DMS153 (cell line): Measurements from ENCODE around the gene ABTB2.

ENCODE experiments used
- DNase-seq: peaks from one replicate; lab custom pipeline; 2025; lab: John Stamatoyannopoulos, UW

Gene ABTB2

DNA sequence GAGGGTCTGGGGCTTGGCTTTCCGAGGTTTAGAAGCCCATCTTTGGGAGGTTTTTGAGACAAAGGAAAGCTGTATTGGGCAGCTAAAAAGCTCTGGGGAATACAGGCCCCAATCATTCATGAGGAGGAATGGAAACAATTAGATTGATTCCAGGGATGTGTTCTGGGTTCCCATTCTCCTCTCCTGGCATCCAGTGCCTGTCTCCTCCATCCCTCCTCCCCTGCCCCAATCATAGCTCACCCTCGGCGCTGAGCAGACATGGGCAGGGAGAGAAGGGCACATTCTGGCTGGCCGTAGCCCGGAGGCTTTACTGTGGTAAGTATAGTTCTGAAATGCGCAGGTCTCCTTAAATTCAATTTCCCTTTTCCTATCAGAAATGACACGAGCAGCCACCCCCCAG, 42.4 kb downstream of the ABTB2 start:
- DNase-seq: no peak

GRCh38 chr11:34314936-34315335, 42.9 kb downstream of the ABTB2 start:
- DNase-seq: no peak

DNA sequence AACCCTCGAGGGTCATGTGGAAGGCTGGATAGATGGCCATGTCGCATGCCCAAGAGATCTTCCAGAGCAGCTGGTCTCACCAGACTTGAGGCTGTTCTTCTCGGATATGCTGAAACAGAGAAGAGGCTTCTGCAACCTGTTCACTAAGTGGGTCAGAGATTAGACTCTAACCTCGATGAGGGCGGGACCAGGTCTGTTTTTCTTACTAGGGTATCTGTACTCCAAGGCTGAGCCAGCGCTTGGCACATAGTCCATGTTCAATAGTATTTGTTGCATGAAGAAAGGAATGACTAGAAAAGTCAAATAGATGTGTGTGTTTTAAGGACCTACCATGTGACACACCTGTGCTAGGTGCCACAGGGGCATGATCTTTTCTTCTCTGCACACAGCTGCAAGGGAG, 43.6 kb downstream of the ABTB2 start:
- no peak for DNase-seq

- no peak for DNase-seq
Measured at GRCh38 chr11:34313099-34313517, 44.7 kb downstream of the ABTB2 start.

GRCh38 chr11:34311126-34311525, 46.7 kb downstream of the ABTB2 start:
- DNase-seq: no peak

DNA sequence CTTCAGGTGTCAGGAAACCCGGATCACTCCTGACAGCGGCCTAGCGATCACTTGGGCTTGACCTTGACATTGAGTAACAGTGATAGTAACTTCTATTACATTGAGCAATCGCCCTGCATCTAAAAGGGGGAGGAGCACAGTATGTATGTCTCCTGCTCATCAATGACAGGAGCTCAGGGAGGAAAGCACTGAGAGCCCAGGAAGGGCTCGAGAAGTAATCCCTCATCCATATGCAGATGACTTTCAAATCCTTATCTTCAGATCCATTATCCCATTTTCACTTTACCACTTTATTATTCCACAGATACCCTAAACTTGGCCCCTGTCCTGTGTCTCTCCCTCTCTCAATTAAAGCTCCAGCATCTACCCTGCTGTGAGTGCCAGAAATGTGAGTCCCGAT, 47.8 kb downstream of the ABTB2 start:
- DNase-seq: no peak

DNA sequence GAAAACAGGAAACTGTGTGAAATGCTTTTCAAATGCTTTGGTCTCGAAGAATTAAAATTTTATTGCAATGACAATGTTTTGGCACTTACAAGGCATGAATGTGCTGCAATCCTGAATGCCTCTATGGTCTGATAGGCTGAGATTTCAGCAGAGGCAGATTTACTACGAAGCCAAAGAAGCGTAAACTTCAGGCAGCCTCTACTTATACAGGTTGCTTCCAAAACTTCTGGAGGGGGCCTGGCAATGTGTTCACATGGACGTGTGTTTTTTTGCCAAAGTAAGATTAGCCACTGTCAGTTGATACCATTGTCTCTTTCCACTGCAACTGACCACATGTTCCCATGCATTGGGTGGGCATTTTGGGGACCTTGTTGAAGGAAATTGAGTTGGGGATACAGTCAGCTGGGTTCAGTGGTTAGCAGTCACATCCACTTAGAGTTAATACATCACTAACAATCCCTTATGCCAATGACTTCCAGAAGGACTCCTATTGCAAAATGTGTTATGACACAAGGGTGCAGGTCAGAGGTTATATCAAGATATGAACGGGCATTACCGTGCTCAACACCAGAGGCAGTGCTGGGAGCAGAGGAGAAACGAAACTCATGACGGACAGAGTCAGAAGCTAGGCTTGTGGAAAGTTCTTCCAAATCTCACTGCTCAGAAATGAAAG, 48.8 kb downstream of the ABTB2 start:
- DNase-seq: no peak

DNA sequence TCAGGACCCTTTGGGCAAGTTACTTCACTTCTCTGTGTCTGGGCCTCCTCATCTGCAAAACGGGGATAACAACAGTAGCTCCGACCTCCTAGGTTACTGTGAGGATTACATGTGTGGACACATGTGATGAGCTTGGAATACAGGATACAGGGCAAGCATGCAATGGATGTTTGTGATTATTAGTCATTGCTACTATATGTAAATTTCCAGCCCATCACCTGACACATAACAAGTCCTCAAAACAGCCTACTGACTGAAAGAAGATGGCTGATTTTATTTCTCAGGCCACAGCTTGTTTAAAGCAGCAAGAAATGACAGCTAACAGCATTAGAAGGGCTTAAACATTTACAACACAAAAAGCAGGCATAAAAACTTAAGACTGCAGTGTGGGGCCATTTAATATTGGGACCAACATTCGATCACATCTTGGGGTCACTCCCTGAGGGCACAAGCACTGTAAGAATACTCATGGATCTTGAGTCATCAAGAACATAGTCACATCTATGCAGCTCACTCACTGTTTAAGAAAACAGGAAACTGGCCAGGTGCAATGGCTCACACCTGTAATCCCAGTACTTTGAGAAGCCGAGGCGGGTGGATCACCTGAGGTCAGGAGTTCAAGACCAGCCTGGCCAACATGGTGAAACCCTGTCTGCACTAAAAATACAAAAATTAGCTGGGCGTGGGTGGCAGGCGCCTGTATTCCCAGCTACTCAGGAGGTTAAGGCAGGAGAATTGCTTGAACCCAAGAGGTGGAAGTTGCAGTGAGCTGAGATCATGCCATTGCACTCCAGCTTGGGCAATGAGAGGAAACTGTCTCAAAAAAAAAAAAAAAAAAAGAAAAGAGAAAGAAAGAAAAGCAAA, 49.5 kb downstream of the ABTB2 start:
- no peak for DNase-seq

DNA sequence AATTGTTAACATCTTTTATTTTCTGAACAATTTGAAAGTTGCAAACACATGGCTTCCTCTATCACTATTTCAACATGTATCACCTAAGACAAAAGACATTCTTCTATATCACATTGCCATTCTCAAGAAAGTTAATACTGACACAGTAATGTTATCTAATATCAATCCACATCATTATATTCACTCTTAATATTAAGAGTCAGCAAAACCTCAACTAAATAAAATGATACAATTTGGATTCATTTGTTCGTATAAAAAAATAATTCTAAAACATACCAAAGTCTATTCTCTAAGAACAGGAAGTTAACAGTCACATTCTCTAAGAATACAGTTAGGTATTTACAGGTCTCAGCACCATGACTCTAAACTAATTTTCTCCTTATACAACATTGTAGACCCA, 52.0 kb downstream of the ABTB2 start:
- no peak for DNase-seq

DNA sequence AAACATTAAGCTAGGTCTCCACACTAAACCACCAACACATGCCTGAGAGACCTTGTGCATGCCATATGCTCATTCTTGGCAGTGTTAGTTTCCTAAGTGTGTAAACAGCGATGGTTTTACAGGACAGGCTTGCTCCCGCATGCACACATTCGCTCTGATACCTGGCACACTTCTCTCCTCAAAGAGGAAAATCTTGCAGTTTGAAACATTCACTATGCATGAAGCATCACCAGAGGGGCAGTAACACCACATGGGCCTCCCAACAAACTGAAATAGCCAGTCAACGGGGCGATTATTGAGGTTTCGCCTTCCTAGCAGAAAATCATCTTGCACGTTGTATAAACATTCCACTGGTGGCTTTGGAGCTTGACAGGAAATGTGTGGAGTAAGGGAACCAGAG, 52.6 kb downstream of the ABTB2 start:
- DNase-seq: no peak

GRCh38 chr11:34303028-34303570, 54.7 kb downstream of the ABTB2 start:
- DNase-seq: no peak

- DNase-seq: no peak
Measured at GRCh38 chr11:34302046-34302921, 55.5 kb downstream of the ABTB2 start.

DNA sequence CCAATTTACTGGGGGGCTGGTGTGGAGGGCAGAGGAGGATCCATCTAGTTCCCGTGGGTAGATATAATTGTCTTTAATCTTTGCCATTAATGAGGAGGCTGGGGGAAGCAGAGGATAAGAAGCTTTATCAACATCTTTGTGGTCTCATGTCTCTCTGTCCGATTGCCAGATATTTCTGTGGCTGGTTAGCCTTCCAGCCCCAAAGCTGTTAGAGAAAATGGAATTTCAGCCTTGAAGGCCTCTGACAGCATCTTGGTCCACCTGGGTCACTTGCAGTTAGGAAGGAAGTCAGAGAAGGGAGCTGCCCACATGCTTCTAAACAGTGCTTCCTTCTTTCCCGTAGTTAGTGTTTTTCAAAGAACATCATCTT, 56.9 kb downstream of the ABTB2 start:
- no peak for DNase-seq

DNA sequence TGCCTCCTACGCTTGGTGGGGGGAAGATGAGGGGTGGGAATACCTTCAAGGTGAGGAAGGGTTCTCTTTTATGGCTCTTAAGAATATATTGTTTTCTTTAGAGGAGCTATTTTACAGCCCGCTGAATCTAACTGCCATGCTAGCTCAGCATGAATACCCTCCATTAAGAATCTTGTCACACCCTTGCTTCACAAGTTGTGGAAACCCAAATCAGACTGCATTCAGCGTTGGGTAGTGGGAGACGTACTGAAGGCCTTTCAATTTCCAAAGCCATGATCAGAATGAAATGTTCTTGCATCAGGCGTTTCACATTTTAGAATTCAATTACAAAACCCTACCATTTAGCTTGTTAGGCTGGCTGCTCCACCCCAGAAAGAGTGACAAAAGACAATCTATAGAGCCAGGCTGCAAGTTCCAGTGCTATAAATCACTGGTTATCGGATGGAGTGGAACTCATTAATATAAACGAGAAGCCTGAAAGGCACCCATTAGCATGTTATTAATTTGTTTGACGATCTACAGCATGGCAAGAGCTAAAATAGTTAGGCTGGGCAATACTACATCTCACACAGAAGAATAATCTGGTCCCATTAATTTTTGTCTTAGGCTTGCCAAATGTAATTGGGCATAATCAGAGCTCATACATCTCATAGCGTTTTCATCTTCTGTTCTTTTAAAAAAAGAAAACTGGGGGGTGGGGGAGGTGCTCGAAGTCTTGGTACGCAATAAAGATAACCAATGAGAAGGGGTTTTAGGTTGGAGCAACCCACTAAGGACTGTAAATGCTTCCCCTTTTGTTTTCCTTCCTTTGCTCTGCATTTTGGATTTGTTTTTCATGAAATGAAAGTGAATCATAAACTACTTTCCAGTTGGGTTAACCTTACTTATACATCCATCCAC, 57.5 kb downstream of the ABTB2 start:
- DNase-seq: no peak

DNA sequence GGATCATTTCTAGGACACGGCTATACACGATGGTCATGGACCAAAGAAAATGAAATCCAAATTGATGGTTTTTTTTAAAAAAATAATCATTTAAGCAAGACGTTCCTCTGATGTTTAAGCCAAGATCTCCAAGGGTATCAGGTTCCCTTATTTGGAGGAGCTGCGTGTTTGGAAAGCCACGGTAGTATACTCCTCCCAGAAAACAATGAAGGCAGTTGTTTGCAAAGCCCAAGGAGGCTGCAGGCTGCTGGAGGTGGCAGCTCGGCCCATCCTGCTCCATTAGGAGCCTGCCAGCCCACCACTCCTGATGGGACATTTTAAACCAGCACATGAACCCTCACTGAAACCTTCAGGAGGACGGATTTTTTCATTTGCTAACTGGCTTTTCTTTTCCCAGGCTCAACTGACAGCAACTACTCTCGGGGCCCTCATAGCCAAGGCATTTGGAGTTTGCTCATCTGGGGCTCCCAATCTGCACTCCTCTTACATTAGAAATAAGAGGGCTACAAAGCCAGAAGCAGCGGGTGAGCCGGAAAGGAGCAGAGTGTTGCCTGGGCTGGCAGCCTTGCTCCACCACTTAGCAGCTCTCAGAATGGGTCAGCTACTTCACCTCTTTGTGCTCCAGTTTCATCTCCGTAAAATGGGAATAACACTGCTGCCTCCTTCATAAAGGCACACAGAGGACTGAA, 58.4 kb downstream of the ABTB2 start:
- DNase-seq: no peak

- no peak for DNase-seq
Measured at GRCh38 chr11:34298871-34299270, 58.9 kb downstream of the ABTB2 start.

GRCh38 chr11:34296412-34296811, 61.4 kb downstream of the ABTB2 start:
- DNase-seq: no peak

GRCh38 chr11:34292546-34292945, 65.3 kb downstream of the ABTB2 start:
- no peak for DNase-seq

DNA sequence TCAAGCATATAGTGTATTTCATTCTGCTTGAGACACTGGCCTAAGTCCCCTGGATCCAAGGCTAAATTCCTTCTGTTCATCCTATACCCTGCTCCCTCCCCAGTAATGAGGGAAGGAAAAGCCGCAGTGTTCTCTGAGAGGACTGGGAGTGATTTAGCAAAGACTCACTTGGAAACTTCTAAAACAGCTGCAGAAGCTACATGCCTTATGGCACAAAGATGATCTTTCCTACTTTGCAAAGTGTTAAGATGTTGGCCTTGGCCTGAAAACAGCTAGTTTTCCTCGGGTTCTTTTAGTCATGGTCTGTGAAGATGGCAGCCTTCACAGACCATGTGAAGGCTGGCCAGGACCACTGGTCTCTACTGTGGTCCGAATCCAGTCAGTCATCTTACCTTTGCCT, 65.7 kb downstream of the ABTB2 start:
- no peak for DNase-seq

GRCh38 chr11:34290926-34291325, 66.9 kb downstream of the ABTB2 start:
- DNase-seq: no peak

- no peak for DNase-seq
Measured at GRCh38 chr11:34288492-34288891, 69.3 kb downstream of the ABTB2 start.
